Measurements from ENCODE around the gene LTA4H. TPM values are rescaled to one million over a fixed set of nuclear protein-coding genes. Genes with fewer than 3 reads are reported as not detected.

Gene LTA4H
- polyA plus RNA-seq, 1 donor (not counting 4 experiments of a cell fraction or from before 2014, with no cell fraction given) = 183 TPM

- Histone ChIP-seq H3K27me3 (ENCODE audit: control insufficient read depth, extremely low read depth, insufficient read depth, low read length) (no peaks in the 10 kb centered on the region), H3K4me3 (ENCODE audit: control insufficient read depth in 2 of 3, extremely low read depth in 1 of 3, insufficient read depth in 2 of 3, low read depth in 1 of 3, low read length in 3 of 3) (no peak overlapping the region), H3K27ac (ENCODE audit: control insufficient read depth, insufficient read depth, low read length) (no peak overlapping the region), H3K9me3 (ENCODE audit: control insufficient read depth, low read depth, low read length) (no peaks in the 10 kb centered on the region), H3K79me2 (ENCODE audit: control insufficient read depth, insufficient read depth, low read length) (no peaks in the 10 kb centered on the region), H4K20me1 (ENCODE audit: control insufficient read depth, extremely low read depth, insufficient read depth, low read length) (no peaks in the 10 kb centered on the region), H3K36me3 (ENCODE audit: control insufficient read depth in 2 of 2, extremely low read depth in 1 of 2, insufficient read depth in 2 of 2, low read length in 2 of 2) (no peaks in the 10 kb centered on the region), H3K4me2 (ENCODE audit: control insufficient read depth, extremely low read depth, insufficient read depth, low read depth, low read length) (no peak overlapping the region), H3K4me1 (ENCODE audit: control insufficient read depth, extremely low read depth, insufficient read depth, low read length) (peaks cover 8% of the 10 kb centered on the region), H3K9me1 (ENCODE audit: control insufficient read depth, extremely low read depth, insufficient read depth, low read length) (no peaks in the 10 kb centered on the region), H2AFZ (ENCODE audit: control insufficient read depth, low read length) (no peak overlapping the region), H3K9ac (ENCODE audit: control insufficient read depth, extremely low read depth, insufficient read depth, low read length) (no peak overlapping the region)
- FAIRE-seq (no peak), DNase-seq (ENCODE audit: low read depth, low spot score) (no peak)
- dilution Hi-C loops (cut with MboI; ENCODE audit: extremely low pct_ligation_motif_present, low sequenced_read_pairs) = no loop called here
- no peak for TF ChIP-seq CTCF (optimal IDR thresholded peaks at IDR 0.05 in 1 of 3, IDR thresholded peaks at IDR 0.05 in 1 of 3, conservative IDR thresholded peaks at IDR 0.05 in 1 of 3; ENCODE audit: extremely low read depth in 1 of 3, insufficient read depth in 2 of 3, low read length in 3 of 3)
- no peak for TF ChIP-seq EZH2 (IDR thresholded peaks at IDR 0.05; ENCODE audit: low read length)
Observed at GRCh38 chr12:96054244-96054610, 18.8 kb upstream of the LTA4H start.

GRCh38 chr12:96053476-96054243 is 18.3 kb upstream of the LTA4H start:
- Histone ChIP-seq H3K9me3 (ENCODE audit: control insufficient read depth, low read depth, low read length) (no peaks in the 10 kb centered on the region), H3K4me2 (ENCODE audit: control insufficient read depth, extremely low read depth, insufficient read depth, low read depth, low read length) (no peak overlapping the region), H4K20me1 (ENCODE audit: control insufficient read depth, extremely low read depth, insufficient read depth, low read length) (no peaks in the 10 kb centered on the region), H3K9ac (ENCODE audit: control insufficient read depth, extremely low read depth, insufficient read depth, low read length) (no peak overlapping the region), H3K27ac (ENCODE audit: control insufficient read depth, insufficient read depth, low read length) (no peak overlapping the region), H3K4me3 (ENCODE audit: control insufficient read depth in 2 of 3, extremely low read depth in 1 of 3, insufficient read depth in 2 of 3, low read depth in 1 of 3, low read length in 3 of 3) (no peak overlapping the region), H2AFZ (ENCODE audit: control insufficient read depth, low read length) (no peak overlapping the region), H3K79me2 (ENCODE audit: control insufficient read depth, insufficient read depth, low read length) (no peaks in the 10 kb centered on the region), H3K4me1 (ENCODE audit: control insufficient read depth, extremely low read depth, insufficient read depth, low read length) (peaks cover 8% of the 10 kb centered on the region), H3K36me3 (ENCODE audit: control insufficient read depth in 2 of 2, extremely low read depth in 1 of 2, insufficient read depth in 2 of 2, low read length in 2 of 2) (no peaks in the 10 kb centered on the region), H3K27me3 (ENCODE audit: control insufficient read depth, extremely low read depth, insufficient read depth, low read length) (no peaks in the 10 kb centered on the region), H3K9me1 (ENCODE audit: control insufficient read depth, extremely low read depth, insufficient read depth, low read length) (no peaks in the 10 kb centered on the region)
- dilution Hi-C loops (cut with MboI; ENCODE audit: extremely low pct_ligation_motif_present, low sequenced_read_pairs) = no loop called here
- FAIRE-seq = no peak
- TF ChIP-seq CTCF (optimal IDR thresholded peaks at IDR 0.05 in 1 of 3, IDR thresholded peaks at IDR 0.05 in 1 of 3, conservative IDR thresholded peaks at IDR 0.05 in 1 of 3; ENCODE audit: extremely low read depth in 1 of 3, insufficient read depth in 2 of 3, low read length in 3 of 3) (no peak), EZH2 (IDR thresholded peaks at IDR 0.05; ENCODE audit: low read length) (no peak)
- no peak for DNase-seq (ENCODE audit: low read depth, low spot score)
